GM12865 (cell line): ENCODE results near the gene MAP6.

Experiments
- DNase-seq: peaks from one replicate; pipeline ENCODE4 v3.0.0; 2010; ENCODE audit warnings: low read depth
- H3K4me3 ChIP-seq: 2 replicates; pipeline ENCODE4 v1.5.1; 2011; ENCODE audit warnings: mild to moderate bottlenecking, low read depth, low read length, control low read depth
- TF ChIP-seq, protein P1 (sequence below): IDR thresholded peaks from 2 replicates; pipeline ENCODE4 v1.5.1; 2011; ENCODE audit warnings: low read length, control low read depth, low read depth, inconsistent platforms; ENCODE audit not compliant: insufficient read depth; ENCODE audit errors: missing control alignments

MAP6 gene

DNA sequence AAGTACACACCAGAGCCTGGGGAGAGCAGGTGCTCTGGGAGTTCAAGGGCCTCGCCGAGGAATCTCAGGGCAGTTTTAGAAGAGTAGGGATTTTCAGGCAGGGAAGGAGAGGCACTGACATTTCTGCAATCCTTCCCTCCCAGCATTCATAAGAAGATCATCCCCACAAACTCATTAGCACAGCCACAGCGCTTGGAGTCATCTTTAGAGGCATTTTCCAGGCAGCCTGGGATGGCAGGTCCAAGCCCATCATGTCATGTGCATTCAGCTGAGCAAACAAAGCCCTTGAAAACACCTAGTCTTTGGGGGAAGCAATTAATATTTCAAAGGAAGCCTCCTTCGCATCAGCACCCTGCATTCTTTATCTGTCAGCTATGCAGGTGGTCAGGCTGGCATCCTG lies 43.8 kb downstream of the MAP6 start:
- H3K4me3 ChIP-seq = no peak overlapping the region
- DNase-seq = no peak
- TF ChIP-seq, protein P1, sequence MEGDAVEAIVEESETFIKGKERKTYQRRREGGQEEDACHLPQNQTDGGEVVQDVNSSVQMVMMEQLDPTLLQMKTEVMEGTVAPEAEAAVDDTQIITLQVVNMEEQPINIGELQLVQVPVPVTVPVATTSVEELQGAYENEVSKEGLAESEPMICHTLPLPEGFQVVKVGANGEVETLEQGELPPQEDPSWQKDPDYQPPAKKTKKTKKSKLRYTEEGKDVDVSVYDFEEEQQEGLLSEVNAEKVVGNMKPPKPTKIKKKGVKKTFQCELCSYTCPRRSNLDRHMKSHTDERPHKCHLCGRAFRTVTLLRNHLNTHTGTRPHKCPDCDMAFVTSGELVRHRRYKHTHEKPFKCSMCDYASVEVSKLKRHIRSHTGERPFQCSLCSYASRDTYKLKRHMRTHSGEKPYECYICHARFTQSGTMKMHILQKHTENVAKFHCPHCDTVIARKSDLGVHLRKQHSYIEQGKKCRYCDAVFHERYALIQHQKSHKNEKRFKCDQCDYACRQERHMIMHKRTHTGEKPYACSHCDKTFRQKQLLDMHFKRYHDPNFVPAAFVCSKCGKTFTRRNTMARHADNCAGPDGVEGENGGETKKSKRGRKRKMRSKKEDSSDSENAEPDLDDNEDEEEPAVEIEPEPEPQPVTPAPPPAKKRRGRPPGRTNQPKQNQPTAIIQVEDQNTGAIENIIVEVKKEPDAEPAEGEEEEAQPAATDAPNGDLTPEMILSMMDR = no peak

DNA sequence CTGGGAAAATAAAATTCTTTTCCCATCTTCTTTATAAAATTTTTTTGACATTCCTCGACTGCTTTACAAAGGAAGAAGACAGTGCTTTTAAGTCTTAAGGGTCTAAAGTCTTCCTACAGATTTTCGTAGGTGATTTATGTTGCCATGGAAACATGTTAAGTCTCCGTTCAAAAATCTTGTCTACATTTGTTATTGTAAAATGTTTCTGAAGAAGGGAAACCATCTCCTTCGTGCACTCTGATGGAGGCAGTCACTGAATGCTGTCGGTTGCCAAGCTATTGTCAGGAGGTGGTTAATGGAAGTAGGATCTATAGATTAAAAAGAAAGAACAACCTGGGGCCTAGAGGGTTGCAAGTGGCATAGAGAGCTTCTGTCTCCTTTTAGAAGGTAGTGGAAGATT lies 52.6 kb downstream of the MAP6 start:
- TF ChIP-seq, protein P1 = no peak
- H3K4me3 ChIP-seq = no peak overlapping the region
- DNase-seq = no peak

DNA sequence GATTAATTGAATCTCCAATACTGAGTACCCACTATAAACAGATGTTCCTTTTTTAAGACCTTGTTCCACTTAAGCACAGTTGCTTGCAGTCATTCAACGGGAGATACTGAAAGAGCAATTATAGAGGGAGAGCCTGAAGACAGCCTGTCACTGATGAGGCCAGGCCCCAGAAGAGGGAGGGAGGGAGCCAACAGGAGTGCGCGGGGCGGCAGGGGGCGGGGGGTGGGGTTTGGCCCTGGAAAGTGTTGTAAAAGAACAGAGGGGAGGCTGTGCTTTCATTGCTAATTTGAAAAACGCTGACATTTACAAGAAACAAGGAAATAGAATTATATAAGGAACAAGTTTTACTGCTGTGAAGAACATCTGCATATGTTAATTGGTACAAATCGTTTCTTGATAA lies 53.1 kb downstream of the MAP6 start:
- H3K4me3 ChIP-seq = no peak overlapping the region
- no peak for DNase-seq
- TF ChIP-seq, protein P1 = no peak

DNA sequence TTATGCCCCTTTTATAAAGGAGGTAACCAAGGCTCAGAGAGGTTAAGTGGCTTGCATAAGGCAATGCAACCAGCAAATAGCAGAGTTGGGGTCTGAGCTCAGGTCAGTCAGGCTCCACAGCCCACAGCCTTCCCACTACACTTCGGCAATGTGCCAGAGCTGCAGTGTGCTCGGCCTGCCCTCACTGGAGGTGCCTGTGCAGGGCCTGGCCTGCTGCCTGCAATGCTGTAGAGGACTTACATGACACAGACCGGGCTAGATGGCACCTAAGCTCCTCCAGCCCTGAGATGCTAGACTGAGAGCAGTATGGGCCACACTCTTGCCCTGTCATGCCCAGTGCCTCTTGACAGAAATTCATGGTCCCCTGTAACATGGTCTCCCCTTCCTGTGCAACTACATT lies 57.0 kb downstream of the MAP6 start:
- no peak for DNase-seq
- H3K4me3 ChIP-seq = no peak overlapping the region
- TF ChIP-seq, protein P1 = no peak

DNA sequence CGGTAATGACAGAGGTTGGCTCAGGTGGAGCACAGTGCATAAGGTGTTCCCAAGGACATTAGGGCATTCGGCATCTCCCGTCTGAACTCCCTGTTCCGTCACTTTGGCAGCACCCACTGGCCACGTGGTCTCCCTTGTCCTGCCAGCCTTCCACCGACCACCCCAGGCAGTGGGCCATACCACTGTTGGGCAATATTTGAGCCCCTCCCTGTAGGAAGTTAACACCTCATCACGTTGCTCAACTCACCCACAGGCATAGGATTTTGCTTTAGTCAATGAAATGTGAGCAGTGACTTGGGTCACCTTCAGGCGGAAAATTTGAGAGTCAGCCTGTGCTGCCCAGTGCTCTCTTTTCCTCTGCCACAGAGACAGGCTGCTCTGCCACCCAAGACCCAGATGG lies 62.7 kb downstream of the MAP6 start:
- TF ChIP-seq, protein P1 = no peak
- DNase-seq = no peak

DNA sequence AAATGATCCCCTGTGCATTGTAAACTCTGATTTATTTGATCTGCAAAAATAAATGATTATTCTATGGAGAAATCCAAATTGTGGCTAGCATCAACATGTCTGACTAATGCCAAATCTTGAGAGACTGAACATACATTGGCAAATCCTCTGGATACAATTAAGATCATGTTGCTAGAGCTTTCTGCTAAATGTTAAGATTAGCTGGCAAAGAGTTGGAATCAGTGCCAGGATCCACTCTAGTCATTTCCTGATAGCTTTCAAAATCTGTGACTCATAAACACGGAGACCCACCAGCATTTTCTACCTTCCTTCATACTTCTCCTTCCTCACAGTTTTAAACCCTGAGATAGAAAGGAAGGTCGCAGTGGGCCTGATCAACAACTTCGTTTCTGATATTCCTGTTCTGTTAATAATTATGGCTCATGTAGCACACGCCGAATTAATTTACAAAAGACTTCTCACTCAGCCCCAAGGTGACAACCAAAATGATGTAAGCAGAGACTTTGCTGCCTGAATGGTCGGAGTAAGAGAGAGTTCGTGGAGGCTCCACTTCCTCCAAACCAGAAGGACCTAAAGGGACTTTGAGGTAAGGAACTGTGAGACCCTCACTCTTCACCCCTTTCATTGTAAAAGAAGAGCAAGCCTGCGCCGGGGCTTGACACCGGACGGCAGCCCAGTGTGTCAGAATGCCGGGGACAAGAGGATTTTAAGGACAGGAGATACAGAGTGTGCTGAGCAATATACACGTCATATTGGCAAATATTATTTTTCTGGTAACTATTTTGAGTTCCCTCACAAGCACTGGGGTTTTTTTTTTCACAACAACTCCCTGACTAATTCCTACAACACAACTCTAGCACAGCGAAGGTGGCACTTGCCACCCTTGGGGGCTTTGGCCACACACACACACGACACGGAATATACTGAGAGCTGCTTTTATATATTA lies 64.8 kb downstream of the MAP6 start:
- H3K4me3 ChIP-seq = no peak overlapping the region
- TF ChIP-seq, protein P1 = no peak
- no peak for DNase-seq

More for the DNA sequence above, 62.7 kb downstream of the MAP6 start:
- no peak overlapping the region for H3K4me3 ChIP-seq
